ENCODE data around the gene MCC. TPM values are rescaled to one million over a fixed set of nuclear protein-coding genes. Genes with fewer than 3 reads are reported as not detected.
A peak's percentile ranks its signal among the peaks of the same experiment; 100 is the strongest.

Gene MCC
- total RNA-seq, 1 donor from 2014 or later, result 20.6 TPM

DNA sequence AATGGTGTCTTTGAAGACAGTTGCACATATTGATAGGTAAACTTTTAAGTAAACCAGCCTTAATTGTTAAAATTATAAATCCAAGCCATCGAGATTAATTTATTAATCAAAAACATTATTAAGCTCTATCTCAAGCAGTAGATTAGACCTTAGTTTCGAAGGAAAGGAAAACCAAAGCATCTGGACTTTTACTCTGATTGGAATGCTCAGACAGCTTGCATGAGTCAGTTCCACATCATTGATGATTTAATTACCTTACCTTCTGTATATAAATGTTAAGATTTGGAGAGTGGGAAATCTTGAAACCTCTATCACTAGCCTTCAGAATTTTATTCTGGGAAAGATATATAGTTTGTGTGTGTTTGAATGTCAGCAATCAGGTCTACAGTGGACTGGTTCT, 487.8 kb downstream of the MCC start:
- Histone ChIP-seq H3K9me3 (no peaks in the 10 kb centered on the region), H3K27me3 (ENCODE audit: low read depth) (no peaks in the 10 kb centered on the region), H3K27ac (no peak overlapping the region), H3K4me3 (no peak overlapping the region), H3K4me1 (peaks cover 6% of the 10 kb centered on the region), H3K36me3 (peaks cover 64% of the 10 kb centered on the region)
- DNase-seq, result no peak
- no peak for ATAC-seq
- TF ChIP-seq, protein P1, sequence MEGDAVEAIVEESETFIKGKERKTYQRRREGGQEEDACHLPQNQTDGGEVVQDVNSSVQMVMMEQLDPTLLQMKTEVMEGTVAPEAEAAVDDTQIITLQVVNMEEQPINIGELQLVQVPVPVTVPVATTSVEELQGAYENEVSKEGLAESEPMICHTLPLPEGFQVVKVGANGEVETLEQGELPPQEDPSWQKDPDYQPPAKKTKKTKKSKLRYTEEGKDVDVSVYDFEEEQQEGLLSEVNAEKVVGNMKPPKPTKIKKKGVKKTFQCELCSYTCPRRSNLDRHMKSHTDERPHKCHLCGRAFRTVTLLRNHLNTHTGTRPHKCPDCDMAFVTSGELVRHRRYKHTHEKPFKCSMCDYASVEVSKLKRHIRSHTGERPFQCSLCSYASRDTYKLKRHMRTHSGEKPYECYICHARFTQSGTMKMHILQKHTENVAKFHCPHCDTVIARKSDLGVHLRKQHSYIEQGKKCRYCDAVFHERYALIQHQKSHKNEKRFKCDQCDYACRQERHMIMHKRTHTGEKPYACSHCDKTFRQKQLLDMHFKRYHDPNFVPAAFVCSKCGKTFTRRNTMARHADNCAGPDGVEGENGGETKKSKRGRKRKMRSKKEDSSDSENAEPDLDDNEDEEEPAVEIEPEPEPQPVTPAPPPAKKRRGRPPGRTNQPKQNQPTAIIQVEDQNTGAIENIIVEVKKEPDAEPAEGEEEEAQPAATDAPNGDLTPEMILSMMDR (IDR thresholded peaks at IDR 0.05), result no peak
- intact Hi-C loops (cut with DNase I), result no loop called here

DNA sequence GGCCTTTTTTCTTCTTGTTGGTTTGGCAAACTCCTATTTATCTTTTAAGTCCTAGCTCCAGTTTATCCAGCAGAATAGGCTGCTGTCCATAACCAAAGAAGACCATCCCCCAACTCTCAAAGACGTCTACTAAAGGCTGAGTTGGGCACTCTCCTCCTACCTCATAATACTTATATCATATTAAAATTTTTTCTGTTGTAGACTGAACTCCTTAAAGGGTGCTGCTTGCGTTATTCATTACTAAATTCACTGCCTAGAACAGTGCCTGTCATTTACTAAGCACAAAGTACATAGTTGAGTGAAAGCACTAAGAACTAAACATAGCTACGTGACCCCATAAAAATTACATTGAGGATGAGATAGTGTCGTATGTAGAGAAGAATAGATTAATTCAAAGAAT, 490.0 kb downstream of the MCC start:
- Histone ChIP-seq H3K9me3 (no peaks in the 10 kb centered on the region), H3K4me1 (peaks cover 6% of the 10 kb centered on the region), H3K4me3 (no peak overlapping the region), H3K27me3 (ENCODE audit: low read depth) (no peaks in the 10 kb centered on the region), H3K27ac (no peak overlapping the region), H3K36me3 (peaks cover 66% of the 10 kb centered on the region)
- no peak for ATAC-seq
- intact Hi-C loops (cut with DNase I), result no loop called here
- DNase-seq, result no peak
- TF ChIP-seq, protein P1 (IDR thresholded peaks at IDR 0.05), result no peak

DNA sequence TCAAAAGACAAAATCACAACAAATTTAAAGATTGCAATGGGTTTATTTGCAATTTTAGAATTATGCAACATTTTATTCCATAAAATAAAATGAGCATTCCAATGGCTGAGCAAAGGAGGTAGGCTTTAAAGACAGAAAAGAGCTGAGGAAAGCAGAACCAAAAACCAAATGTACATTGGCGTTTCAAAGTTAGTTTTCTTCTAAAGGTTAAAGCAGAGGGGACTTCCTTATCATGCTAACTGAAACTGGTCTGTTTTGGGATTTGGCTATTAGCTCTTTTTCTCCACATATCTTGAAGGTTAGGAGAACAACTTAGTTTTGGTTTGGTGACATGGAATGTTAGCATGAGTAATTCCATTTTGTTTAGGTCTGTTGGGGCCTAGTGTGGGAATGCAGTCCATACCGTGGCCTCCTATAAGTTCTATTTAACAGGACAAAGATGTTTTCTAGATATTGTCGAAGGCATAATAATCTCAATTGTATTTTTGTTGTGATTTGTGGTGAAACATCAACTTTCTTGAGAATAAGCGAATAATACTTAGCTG, 491.4 kb downstream of the MCC start:
- Histone ChIP-seq H3K4me1 (peaks cover 6% of the 10 kb centered on the region), H3K27me3 (ENCODE audit: low read depth) (no peaks in the 10 kb centered on the region), H3K9me3 (no peaks in the 10 kb centered on the region), H3K4me3 (no peak overlapping the region), H3K27ac (no peak overlapping the region), H3K36me3 (peaks cover 66% of the 10 kb centered on the region)
- TF ChIP-seq, protein P1 (IDR thresholded peaks at IDR 0.05), result no peak
- DNase-seq (no peak), ATAC-seq (no peak)
- intact Hi-C loops (cut with DNase I), result no loop called here

DNA sequence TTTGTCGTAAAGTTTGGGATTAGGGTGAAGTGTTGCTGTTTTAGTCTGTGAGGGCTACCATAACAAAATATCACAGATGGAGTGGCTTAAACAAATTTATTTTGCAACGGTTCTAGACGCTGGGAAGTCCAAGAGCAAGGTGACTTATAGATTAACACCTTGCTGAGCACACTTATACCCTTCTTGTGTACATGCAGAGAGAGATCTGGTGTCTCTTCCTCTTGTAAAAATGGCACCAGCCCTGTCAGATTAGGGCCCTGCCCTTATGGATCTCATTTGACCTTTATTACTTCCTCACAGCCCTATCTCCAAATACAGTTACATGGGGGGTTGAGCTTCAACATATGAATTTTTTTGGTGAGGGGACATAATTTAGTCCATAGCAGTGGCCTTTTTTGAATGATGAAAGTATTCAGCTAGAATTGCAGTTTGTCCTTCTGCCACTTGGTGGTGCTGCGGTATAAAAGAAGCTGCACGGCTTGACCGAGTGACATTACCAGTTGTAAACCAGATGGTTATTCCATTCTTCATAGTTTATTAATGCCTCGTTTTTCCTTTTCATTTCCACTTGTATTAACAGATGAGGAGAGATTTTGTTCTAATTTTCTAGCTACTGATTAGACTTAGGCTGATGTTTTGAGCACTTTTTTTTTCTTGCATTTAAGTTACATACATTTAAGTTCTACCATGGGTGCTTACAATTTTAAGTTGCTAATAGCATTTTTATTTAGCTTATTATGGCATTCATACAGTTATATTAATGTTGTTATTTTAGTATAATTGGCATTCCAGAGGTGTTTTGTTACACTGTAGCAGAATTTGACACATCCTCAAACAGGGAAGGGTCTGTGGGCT, 492.3 kb downstream of the MCC start:
- DNase-seq (peak; percentile 52), ATAC-seq (peak; percentile 77 to 78)
- H3K4me1 ChIP-seq, result peaks cover 6% of the 10 kb centered on the region
- TF ChIP-seq, protein P1 (IDR thresholded peaks at IDR 0.05), result peak; percentile 87
- H3K27me3 ChIP-seq (ENCODE audit: low read depth), result no peaks in the 10 kb centered on the region
- H3K36me3 ChIP-seq, result peaks cover 57% of the 10 kb centered on the region
- H3K27ac ChIP-seq, result no peak overlapping the region
- intact Hi-C loops (cut with DNase I), result no loop called here
- no peak overlapping the region for H3K4me3 ChIP-seq
- no peaks in the 10 kb centered on the region for H3K9me3 ChIP-seq

DNA sequence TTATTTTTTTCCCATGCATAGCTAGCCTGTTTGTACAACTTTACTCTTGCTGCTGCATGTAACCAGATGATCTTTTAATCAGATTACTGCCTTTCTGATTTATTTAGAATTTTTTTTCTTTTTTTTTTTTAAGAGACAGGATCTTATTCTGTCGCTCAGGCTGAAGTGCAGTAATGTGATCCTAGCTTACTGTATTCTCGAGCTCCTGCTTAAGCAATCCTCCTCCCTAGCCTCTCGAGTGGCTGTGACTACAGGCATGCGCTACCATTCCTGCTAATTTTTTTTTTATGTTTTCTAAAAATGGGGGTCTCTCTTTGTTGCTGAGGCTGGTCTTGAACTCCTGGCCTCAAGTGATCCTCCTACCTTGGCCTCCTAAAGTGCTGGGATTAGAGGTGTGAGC, 502.0 kb downstream of the MCC start:
- intact Hi-C loops (cut with DNase I), result no loop called here
- Histone ChIP-seq H3K27me3 (ENCODE audit: low read depth) (no peaks in the 10 kb centered on the region), H3K4me1 (peaks cover 7% of the 10 kb centered on the region), H3K36me3 (peaks cover 24% of the 10 kb centered on the region), H3K9me3 (no peaks in the 10 kb centered on the region), H3K27ac (no peak overlapping the region), H3K4me3 (no peak overlapping the region)
- DNase-seq (no peak), ATAC-seq (no peak)
- TF ChIP-seq, protein P1 (IDR thresholded peaks at IDR 0.05), result no peak
